Bronchial epithelial cell (primary cell): ENCODE measurements around the gene PSMD8. TPM values are rescaled to one million over a fixed set of nuclear protein-coding genes. Genes with fewer than 3 reads are reported as not detected.

ENCODE experiments used
- DNase-seq: peaks from one replicate; pipeline ENCODE4 v3.0.0-alpha.2; 2010; ENCODE audit warnings: low read depth
- FAIRE-seq: peaks from 2 replicates; lab custom pipeline; 2011; peaks lifted over from hg19 to GRCh38; lab: Jason Lieb, UNC
- H3K27me3 ChIP-seq: 2 replicates; pipeline ENCODE4 v1.5.1; 2011; ENCODE audit warnings: low read length; ENCODE audit not compliant: control insufficient read depth, insufficient read depth
- H3K36me3 ChIP-seq: 2 replicates; pipeline ENCODE4 v1.5.1; 2011; ENCODE audit warnings: low read length; ENCODE audit not compliant: control insufficient read depth, insufficient read depth
- H3K4me3 ChIP-seq: 2 replicates; pipeline ENCODE4 v1.5.1; 2011; ENCODE audit warnings: mild to moderate bottlenecking, low read depth, low read length, control low read depth
- CTCF ChIP-seq: IDR thresholded peaks from 2 replicates; pipeline ENCODE4 v1.5.1; 2011; ENCODE audit warnings: mild to moderate bottlenecking, moderate library complexity, low read length, control low read depth, inconsistent platforms; ENCODE audit not compliant: insufficient read depth, severe bottlenecking
- total RNA-seq: library from RNA; depleted of rRNA; stranded (reverse); fragments of >200 nt; gene quantifications from 2 replicates; pipeline ENCODE4 v1.2.1, GENCODE V29; 2014

PSMD8 gene
- total RNA-seq: 209 and 260 TPM in 2 replicates

GRCh38 chr19:38374332-38375097 is at the start of gene PSMD8:
Gene PSMD8, plus strand, starts transcription at chr19:38374571. Its CDS starts 31 bp downstream, at chr19:38374602.
- FAIRE-seq (no peak), DNase-seq (peak; percentile 98)
- TF ChIP-seq CTCF: peak; percentile 41
- H3K4me3 ChIP-seq: peak within 1 kb of the TSS; percentile 84
- H3K27me3 ChIP-seq: no peaks in the 10 kb centered on the region
- H3K36me3 ChIP-seq: peaks cover 14% of the 10 kb centered on the region

GRCh38 chr19:38326591-38326990 is 47.8 kb upstream of the PSMD8 start:
- no peak for DNase-seq
- H3K36me3 ChIP-seq: peaks cover 32% of the 10 kb centered on the region
- TF ChIP-seq CTCF: no peak

GRCh38 chr19:38329651-38330050 is 44.7 kb upstream of the PSMD8 start:
- Histone ChIP-seq H3K4me3 (no peak overlapping the region), H3K27me3 (no peaks in the 10 kb centered on the region), H3K36me3 (peaks cover 29% of the 10 kb centered on the region)
- no peak for DNase-seq
- FAIRE-seq: no peak
- no peak for TF ChIP-seq CTCF

More at GRCh38 chr19:38326591-38326990, 47.8 kb upstream of the PSMD8 start:
- H3K4me3 ChIP-seq: no peak overlapping the region
- no peak for FAIRE-seq
- H3K27me3 ChIP-seq: no peaks in the 10 kb centered on the region

- FAIRE-seq: no peak
- no peak for TF ChIP-seq CTCF
Observed at GRCh38 chr19:38331728-38332127, 42.6 kb upstream of the PSMD8 start.

GRCh38 chr19:38333245-38333644 is 41.1 kb upstream of the PSMD8 start:
- Histone ChIP-seq H3K4me3 (no peak overlapping the region), H3K36me3 (peaks cover 9% of the 10 kb centered on the region), H3K27me3 (no peaks in the 10 kb centered on the region)
- FAIRE-seq: no peak
- no peak for TF ChIP-seq CTCF
- no peak for DNase-seq

More at GRCh38 chr19:38331728-38332127, 42.6 kb upstream of the PSMD8 start:
- H3K27me3 ChIP-seq: no peaks in the 10 kb centered on the region
- no peak for DNase-seq
- peaks cover 20% of the 10 kb centered on the region for H3K36me3 ChIP-seq
- H3K4me3 ChIP-seq: no peak overlapping the region
